IMR-90 (cell line): ENCODE results near the gene GPC6. TPM values are rescaled to one million over a fixed set of nuclear protein-coding genes. Genes with fewer than 3 reads are reported as not detected.
A peak's percentile ranks its signal among the peaks of the same experiment; 100 is the strongest.

Experiments used
- ATAC-seq: fragments of 200-7000 bp; cut with Tn5 transposase; 2 replicates; pipeline ENCODE4 v1.9.1; 2020; ENCODE audit warnings: low read depth, mild to moderate bottlenecking, moderate library complexity
- BruUV-seq: library from RNA; stranded (reverse); fragments of 400-500 nt; replicated peaks from 2 replicates; lab custom pipeline; 2021; lab: Mats Ljungman, UMichigan
- CTCF ChIA-PET: fragments of 300-600 bp; formaldehyde crosslinking; extraction: SDS; loops from one replicate; lab custom pipeline; 2021; ENCODE audit warnings: antibody characterized with exemption; lab: Yijun Ruan, JAX
- POLR2A ChIA-PET: fragments of 300-600 bp; sonication (Branson Sonifier 250); formaldehyde crosslinking; loops from one replicate; lab custom pipeline; 2022; ENCODE audit warnings: antibody characterized with exemption; ENCODE audit not compliant: unreplicated experiment; lab: Charles Lee
- DNase-seq: peaks from one replicate; pipeline ENCODE4 v3.0.0; 2013
- H2AFZ ChIP-seq: replicated peaks from 2 replicates; pipeline ENCODE3; 2013; ENCODE audit warnings: low read length, mild to moderate bottlenecking; ENCODE audit not compliant: poor library complexity
- H2AK5ac ChIP-seq: 2 replicates; pipeline ENCODE4 v1.6.1; 2013; ENCODE audit warnings: low read depth, low read length, inconsistent platforms
- H2AK9ac ChIP-seq: replicated peaks from 2 replicates; pipeline ENCODE3; 2013; ENCODE audit warnings: mild to moderate bottlenecking, low read depth, low read length, moderate library complexity; ENCODE audit not compliant: poor library complexity
- H2BK120ac ChIP-seq: 2 replicates; pipeline ENCODE4 v1.6.1; 2013; ENCODE audit warnings: low read depth, low read length, inconsistent platforms
- H2BK15ac ChIP-seq: 3 replicates; pipeline ENCODE4 v1.6.1; 2013; ENCODE audit warnings: low read depth, low read length, inconsistent platforms
- H2BK20ac ChIP-seq: 2 replicates; pipeline ENCODE4 v1.6.1; 2013; ENCODE audit warnings: low read depth, mild to moderate bottlenecking, inconsistent platforms, low read length, moderate library complexity
- H2BK5ac ChIP-seq: 2 replicates; pipeline ENCODE4 v1.6.1; 2013; ENCODE audit warnings: mild to moderate bottlenecking, low read depth, low read length, inconsistent platforms; ENCODE audit not compliant: poor library complexity, severe bottlenecking
- H3K14ac ChIP-seq: replicated peaks from 2 replicates; pipeline ENCODE4 v1.6.1; 2013; ENCODE audit warnings: low read depth, low read length, inconsistent platforms
- H3K18ac ChIP-seq: 2 replicates; pipeline ENCODE4 v1.6.1; 2013; ENCODE audit warnings: low read depth, low read length, control low read depth
- H3K23ac ChIP-seq: 2 replicates; pipeline ENCODE4 v1.6.1; 2013; ENCODE audit warnings: low read depth, low read length, inconsistent platforms
- H3K27ac ChIP-seq: 2 replicates; pipeline ENCODE4 v1.5.1; 2013; ENCODE audit warnings: mild to moderate bottlenecking, control low read depth, low read length; ENCODE audit not compliant: insufficient read depth
- H3K27me3 ChIP-seq: 2 replicates; pipeline ENCODE4 v1.6.1; 2013; ENCODE audit warnings: low read length; ENCODE audit not compliant: control insufficient read depth, insufficient read depth
- H3K36me3 ChIP-seq: 2 replicates; pipeline ENCODE4 v1.6.1; 2013; ENCODE audit warnings: low read length, mixed read lengths; ENCODE audit not compliant: control insufficient read depth, insufficient read depth
- H3K4ac ChIP-seq: 2 replicates; pipeline ENCODE4 v1.6.1; 2013; ENCODE audit warnings: low read depth, low read length, inconsistent platforms
- H3K4me1 ChIP-seq: 2 replicates; pipeline ENCODE4 v1.6.1; 2013; ENCODE audit warnings: low read length, mixed read lengths; ENCODE audit not compliant: control insufficient read depth, insufficient read depth
- H3K4me2 ChIP-seq: 2 replicates; pipeline ENCODE4 v1.6.1; 2013; ENCODE audit warnings: low read depth, mild to moderate bottlenecking, control low read depth, low read length, moderate library complexity
- H3K4me3 ChIP-seq: 2 replicates; pipeline ENCODE4 v1.5.1; 2013; ENCODE audit warnings: low read depth, mild to moderate bottlenecking, control low read depth, low read length, moderate library complexity; ENCODE audit not compliant: insufficient read depth
- H3K56ac ChIP-seq: 2 replicates; pipeline ENCODE4 v1.6.1; 2013; ENCODE audit warnings: low read length, inconsistent platforms; ENCODE audit not compliant: insufficient read depth; ENCODE audit errors: extremely low read depth
- H3K79me1 ChIP-seq, 2 experiments: 2 replicates each; pipeline ENCODE4 v1.6.1; 2013; ENCODE audit warnings: low read length in 2 of 2, inconsistent platforms in 1 of 2, low read depth in 1 of 2
- H3K9ac ChIP-seq: 2 replicates; pipeline ENCODE4 v1.6.1; 2013; ENCODE audit warnings: low read depth, low read length, control low read depth
- H3K9me1 ChIP-seq: 2 replicates; pipeline ENCODE4 v1.6.1; 2013; ENCODE audit warnings: low read length, inconsistent platforms; ENCODE audit not compliant: insufficient read depth
- H3K9me3 ChIP-seq: 2 replicates; pipeline ENCODE4 v1.6.1; 2013; ENCODE audit warnings: low read length; ENCODE audit not compliant: control insufficient read depth, insufficient read depth
- H4K20me1 ChIP-seq: 2 replicates; pipeline ENCODE4 v1.6.1; 2013; ENCODE audit warnings: low read length, inconsistent platforms; ENCODE audit not compliant: insufficient read depth
- H4K5ac ChIP-seq: 2 replicates; pipeline ENCODE4 v1.6.1; 2013; ENCODE audit warnings: mild to moderate bottlenecking, low read depth, low read length, control low read depth
- H4K8ac ChIP-seq, 2 experiments: 2 replicates each; pipeline ENCODE4 v1.6.1; 2013; ENCODE audit warnings: low read depth in 2 of 2, low read length in 2 of 2, control low read depth in 1 of 2, inconsistent platforms in 1 of 2
- H4K91ac ChIP-seq: 2 replicates; pipeline ENCODE4 v1.6.1; 2013; ENCODE audit warnings: low read depth, low read length, inconsistent platforms; ENCODE audit not compliant: insufficient read depth
- BHLHE40 ChIP-seq: fragments of 150-350 bp; IDR thresholded peaks from 2 replicates; pipeline ENCODE4 v1.6.1; 2016; ENCODE audit warnings: mild to moderate bottlenecking, low read depth, low read length
- CEBPB ChIP-seq: IDR thresholded peaks from 2 replicates; pipeline ENCODE4 v1.6.1; 2012; ENCODE audit warnings: low read depth, low read length, improper control_type of control experiment
- CHD1 ChIP-seq: IDR thresholded peaks from 2 replicates; pipeline ENCODE4 v1.6.1; 2012; ENCODE audit warnings: low read depth, low read length, improper control_type of control experiment
- FOS ChIP-seq: fragments of 150-350 bp; IDR thresholded peaks from 2 replicates; pipeline ENCODE4 v1.6.1; 2016; ENCODE audit warnings: low read depth, low read length
- MAFK ChIP-seq: IDR thresholded peaks from 2 replicates; pipeline ENCODE4 v1.6.1; 2012; ENCODE audit warnings: low read depth, low read length, improper control_type of control experiment
- MAZ ChIP-seq: IDR thresholded peaks from 2 replicates; pipeline ENCODE4 v1.6.1; 2012; ENCODE audit warnings: low read depth, mild to moderate bottlenecking, low read length, improper control_type of control experiment, moderate library complexity, borderline replicate concordance
- MXI1 ChIP-seq: IDR thresholded peaks from 2 replicates; pipeline ENCODE4 v1.6.1; 2012; ENCODE audit warnings: low read depth, mild to moderate bottlenecking, low read length, moderate library complexity, borderline replicate concordance
- NFE2L2 ChIP-seq: fragments of 150-350 bp; IDR thresholded peaks from 2 replicates; pipeline ENCODE4 v1.6.1; 2016; ENCODE audit warnings: low read depth, mild to moderate bottlenecking, low read length
- POLR2A ChIP-seq: IDR thresholded peaks from 2 replicates; pipeline ENCODE4 v1.6.1; 2012; ENCODE audit warnings: mild to moderate bottlenecking, low read depth, low read length
- RAD21 ChIP-seq: IDR thresholded peaks from 2 replicates; pipeline ENCODE4 v1.6.1; 2012; ENCODE audit warnings: low read length, improper control_type of control experiment
- RCOR1 ChIP-seq: IDR thresholded peaks from 2 replicates; pipeline ENCODE4 v1.6.1; 2012; ENCODE audit warnings: mild to moderate bottlenecking, low read length, improper control_type of control experiment; ENCODE audit not compliant: insufficient replicate concordance
- RFX5 ChIP-seq: IDR thresholded peaks from 2 replicates; pipeline ENCODE4 v1.8.0; 2012; ENCODE audit warnings: low read depth, mild to moderate bottlenecking, low read length, moderate library complexity
- SMC3 ChIP-seq: fragments of 150-350 bp; IDR thresholded peaks from 2 replicates; pipeline ENCODE4 v1.6.1; 2016; ENCODE audit warnings: low read depth, mild to moderate bottlenecking, antibody characterized with exemption, low read length, moderate library complexity
- WGBS, 2 experiments: methylation state at CpG; one replicate each; pipeline versions ENCODE4 v1.1.5 to v1.1.7; 2013; ENCODE audit warnings: missing lambda C conversion rate in 2 of 2; ENCODE audit not compliant: insufficient read length in 1 of 2; ENCODE audit errors: extremely low coverage in 2 of 2; 5-methylcytosine and 5-hydroxymethylcytosine counted together
- dilution Hi-C: fragments of 300-500 bp; cut with HindIII; formaldehyde crosslinking; loops from one replicate; pipeline ENCODE4 v1.14.3; 2018; ENCODE audit warnings: low sequenced_read_pairs; ENCODE audit not compliant: unreplicated experiment
- in situ Hi-C: fragments of 300-500 bp; cut with MboI; formaldehyde crosslinking; loops from 3 replicates; pipeline ENCODE4 v1.14.3; 2019; ENCODE audit warnings: low sequenced_read_pairs, inconsistent platforms, mixed read lengths
- intact Hi-C: fragments of 100-400 bp; cut with micrococcal nuclease; formaldehyde crosslinking; loops from 2 replicates; pipeline ENCODE4 v1.10.0; 2022
- polyA plus RNA-seq, 3 experiments: library from polyadenylated mRNA; depleted of rRNA; stranded (reverse); fragments of >200 nt; gene quantifications; 2 replicates each; pipeline ENCODE4 v1.2.3, GENCODE V29; 2012; ENCODE audit warnings: low replicate concordance in 1 of 3
- total RNA-seq: library from RNA; depleted of rRNA; stranded (reverse); fragments of >200 nt; gene quantifications from 2 replicates; pipeline ENCODE4 v1.2.3, GENCODE V29; 2012
- TF ChIP-seq, protein P1 (sequence below): fragments of 150-350 bp; IDR thresholded peaks from 2 replicates; pipeline ENCODE4 v1.6.1; 2016; ENCODE audit warnings: low read depth, mild to moderate bottlenecking, low read length, moderate library complexity, borderline replicate concordance
- TF ChIP-seq, protein P2 (sequence below): conservative IDR thresholded peaks from 2 replicates; pipeline ENCODE4 v1.5.1; 2012; ENCODE audit warnings: mild to moderate bottlenecking, low read depth, low read length, improper control_type of control experiment
- TF ChIP-seq, protein P3 (sequence below): fragments of 150-350 bp; IDR thresholded peaks from 2 replicates; pipeline ENCODE4 v1.6.1; 2017; ENCODE audit warnings: mild to moderate bottlenecking, antibody characterized with exemption, low read length, low read depth

The GPC6 gene
- total and polyA plus RNA-seq, 2 of the 4 experiments (the other 2 are of a cell fraction) = 14.9 to 39.4 TPM

DNA sequence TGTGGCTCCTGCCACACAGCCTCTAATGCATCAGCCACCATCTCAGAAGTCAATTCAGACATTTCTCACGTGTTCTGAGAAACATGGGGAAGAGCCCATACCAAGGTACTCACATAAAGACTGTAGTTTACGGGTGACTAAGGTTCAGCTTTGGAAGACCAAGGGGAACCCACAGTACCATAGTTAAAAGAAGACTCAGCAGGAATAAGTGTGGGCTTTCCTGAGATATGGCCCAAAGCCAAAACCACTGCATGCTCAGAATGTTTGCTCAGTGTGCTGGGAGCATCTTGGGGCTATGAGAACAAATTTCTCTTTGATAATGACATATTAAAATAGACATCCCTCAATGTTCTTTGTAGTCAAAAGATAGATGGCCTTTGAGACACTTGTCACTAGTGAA, 969.1 kb downstream of the GPC6 start:
- Histone ChIP-seq H2AK9ac (no peak overlapping the region), H3K36me3 (no peaks in the 10 kb centered on the region), H3K9me3 (no peaks in the 10 kb centered on the region), H3K27ac (no peak overlapping the region), H2AFZ (no peak overlapping the region), H3K79me1 (no peaks in the 10 kb centered on the region), H3K4ac (peak overlapping the region; percentile 3; the same call in 1 of the 2 replicates), H4K20me1 (no peaks in the 10 kb centered on the region), H3K27me3 (no peaks in the 10 kb centered on the region), H3K56ac (no peak overlapping the region), H3K9me1 (no peaks in the 10 kb centered on the region; the same call in 1 of the 2 replicates), H3K4me2 (peak overlapping the region; percentile 36; the same call in 1 of the 2 replicates), H4K5ac (no peak overlapping the region), H2BK5ac (no peak overlapping the region), H2BK120ac (peak overlapping the region; percentile 47; the same call in 1 of the 2 replicates), H2BK20ac (no peak overlapping the region; the same call in 1 of the 2 replicates), H2BK15ac (no peak overlapping the region), H3K9ac (no peak overlapping the region), H3K18ac (no peak overlapping the region), H3K23ac (no peak overlapping the region), H4K91ac (no peak overlapping the region), H3K4me1 (peaks cover 2% of the 10 kb centered on the region; the same call in 1 of the 2 replicates), H2AK5ac (no peak overlapping the region), H4K8ac (0 out of 4 replicates have a peak overlapping the region, but pooled peaks of 1 of the 2 experiments have one; percentile 2), H3K14ac (no peak overlapping the region), H3K4me3 (no peak overlapping the region)
- CTCF ChIA-PET = interaction anchor here (0.6 to 1.4 kb wide), 2 partner anchors 14 to 159 kb away, joined by 4 read pairs; no protein-coding TSS in a partner anchor
- TF ChIP-seq SMC3 (no peak; the same call in 1 of the 2 replicates), NFE2L2 (peak; percentile 2; the same call in 1 of the 2 replicates), POLR2A (no peak), RAD21 (no peak), MAZ (no peak), FOS (no peak), MAFK (peak; percentile 35; the same call in 1 of the 2 replicates), CEBPB (no peak), RFX5 (no peak), BHLHE40 (peak; percentile 83), MXI1 (no peak), CHD1 (no peak), RCOR1 (no peak)
- TF ChIP-seq, protein P1, sequence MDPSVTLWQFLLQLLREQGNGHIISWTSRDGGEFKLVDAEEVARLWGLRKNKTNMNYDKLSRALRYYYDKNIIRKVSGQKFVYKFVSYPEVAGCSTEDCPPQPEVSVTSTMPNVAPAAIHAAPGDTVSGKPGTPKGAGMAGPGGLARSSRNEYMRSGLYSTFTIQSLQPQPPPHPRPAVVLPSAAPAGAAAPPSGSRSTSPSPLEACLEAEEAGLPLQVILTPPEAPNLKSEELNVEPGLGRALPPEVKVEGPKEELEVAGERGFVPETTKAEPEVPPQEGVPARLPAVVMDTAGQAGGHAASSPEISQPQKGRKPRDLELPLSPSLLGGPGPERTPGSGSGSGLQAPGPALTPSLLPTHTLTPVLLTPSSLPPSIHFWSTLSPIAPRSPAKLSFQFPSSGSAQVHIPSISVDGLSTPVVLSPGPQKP = no peak
- TF ChIP-seq, protein P2, sequence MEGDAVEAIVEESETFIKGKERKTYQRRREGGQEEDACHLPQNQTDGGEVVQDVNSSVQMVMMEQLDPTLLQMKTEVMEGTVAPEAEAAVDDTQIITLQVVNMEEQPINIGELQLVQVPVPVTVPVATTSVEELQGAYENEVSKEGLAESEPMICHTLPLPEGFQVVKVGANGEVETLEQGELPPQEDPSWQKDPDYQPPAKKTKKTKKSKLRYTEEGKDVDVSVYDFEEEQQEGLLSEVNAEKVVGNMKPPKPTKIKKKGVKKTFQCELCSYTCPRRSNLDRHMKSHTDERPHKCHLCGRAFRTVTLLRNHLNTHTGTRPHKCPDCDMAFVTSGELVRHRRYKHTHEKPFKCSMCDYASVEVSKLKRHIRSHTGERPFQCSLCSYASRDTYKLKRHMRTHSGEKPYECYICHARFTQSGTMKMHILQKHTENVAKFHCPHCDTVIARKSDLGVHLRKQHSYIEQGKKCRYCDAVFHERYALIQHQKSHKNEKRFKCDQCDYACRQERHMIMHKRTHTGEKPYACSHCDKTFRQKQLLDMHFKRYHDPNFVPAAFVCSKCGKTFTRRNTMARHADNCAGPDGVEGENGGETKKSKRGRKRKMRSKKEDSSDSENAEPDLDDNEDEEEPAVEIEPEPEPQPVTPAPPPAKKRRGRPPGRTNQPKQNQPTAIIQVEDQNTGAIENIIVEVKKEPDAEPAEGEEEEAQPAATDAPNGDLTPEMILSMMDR = no peak
- TF ChIP-seq, protein P3, sequence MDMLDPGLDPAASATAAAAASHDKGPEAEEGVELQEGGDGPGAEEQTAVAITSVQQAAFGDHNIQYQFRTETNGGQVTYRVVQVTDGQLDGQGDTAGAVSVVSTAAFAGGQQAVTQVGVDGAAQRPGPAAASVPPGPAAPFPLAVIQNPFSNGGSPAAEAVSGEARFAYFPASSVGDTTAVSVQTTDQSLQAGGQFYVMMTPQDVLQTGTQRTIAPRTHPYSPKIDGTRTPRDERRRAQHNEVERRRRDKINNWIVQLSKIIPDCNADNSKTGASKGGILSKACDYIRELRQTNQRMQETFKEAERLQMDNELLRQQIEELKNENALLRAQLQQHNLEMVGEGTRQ = no peak
- POLR2A ChIA-PET = no interaction called here
- BruUV-seq = no TSS peak
- in situ Hi-C loops = no loop called here
- peak; percentile 82 for ATAC-seq
- WGBS, 2 experiments = no CpG with 5 or more reads among the region's 2 CpGs
- DNase-seq = peak; percentile 96
- intact Hi-C loops = loop anchor here (10.0 kb wide), 1 partner anchor 971 kb away; the partner anchor contains the start of gene GPC6
- dilution Hi-C loops = no loop called here
